ENCODE measurements around the gene CHRM4.

DNA sequence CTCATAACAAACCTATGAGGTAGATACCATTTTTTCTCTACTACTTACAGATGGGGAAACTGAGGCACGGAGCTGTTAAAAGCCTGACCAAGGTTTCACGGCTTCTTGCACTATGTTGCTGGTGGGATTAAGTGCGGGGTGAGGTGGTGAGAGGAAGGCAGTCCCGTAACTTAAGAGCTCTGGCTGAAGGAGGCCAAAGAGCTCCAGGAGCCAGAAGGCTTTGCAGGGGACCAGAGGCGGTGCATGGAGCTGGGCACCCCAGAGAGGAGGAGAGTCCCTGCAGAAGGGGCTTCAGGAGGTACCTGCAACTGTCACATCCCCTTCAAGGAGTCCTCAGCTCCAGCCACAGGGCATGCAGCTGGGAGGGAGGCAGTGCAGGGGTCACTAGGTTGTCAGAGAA, 4.1 kb downstream of the CHRM4 start:
- TF ChIP-seq POLR2AphosphoS5 (IDR thresholded peaks at IDR 0.05; ENCODE audit: low read depth), result no peak
- TF ChIP-seq, protein P1, sequence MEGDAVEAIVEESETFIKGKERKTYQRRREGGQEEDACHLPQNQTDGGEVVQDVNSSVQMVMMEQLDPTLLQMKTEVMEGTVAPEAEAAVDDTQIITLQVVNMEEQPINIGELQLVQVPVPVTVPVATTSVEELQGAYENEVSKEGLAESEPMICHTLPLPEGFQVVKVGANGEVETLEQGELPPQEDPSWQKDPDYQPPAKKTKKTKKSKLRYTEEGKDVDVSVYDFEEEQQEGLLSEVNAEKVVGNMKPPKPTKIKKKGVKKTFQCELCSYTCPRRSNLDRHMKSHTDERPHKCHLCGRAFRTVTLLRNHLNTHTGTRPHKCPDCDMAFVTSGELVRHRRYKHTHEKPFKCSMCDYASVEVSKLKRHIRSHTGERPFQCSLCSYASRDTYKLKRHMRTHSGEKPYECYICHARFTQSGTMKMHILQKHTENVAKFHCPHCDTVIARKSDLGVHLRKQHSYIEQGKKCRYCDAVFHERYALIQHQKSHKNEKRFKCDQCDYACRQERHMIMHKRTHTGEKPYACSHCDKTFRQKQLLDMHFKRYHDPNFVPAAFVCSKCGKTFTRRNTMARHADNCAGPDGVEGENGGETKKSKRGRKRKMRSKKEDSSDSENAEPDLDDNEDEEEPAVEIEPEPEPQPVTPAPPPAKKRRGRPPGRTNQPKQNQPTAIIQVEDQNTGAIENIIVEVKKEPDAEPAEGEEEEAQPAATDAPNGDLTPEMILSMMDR (IDR thresholded peaks at IDR 0.05; ENCODE audit: insufficient read depth, low read length), result no peak
- TF ChIP-seq, protein P2, sequence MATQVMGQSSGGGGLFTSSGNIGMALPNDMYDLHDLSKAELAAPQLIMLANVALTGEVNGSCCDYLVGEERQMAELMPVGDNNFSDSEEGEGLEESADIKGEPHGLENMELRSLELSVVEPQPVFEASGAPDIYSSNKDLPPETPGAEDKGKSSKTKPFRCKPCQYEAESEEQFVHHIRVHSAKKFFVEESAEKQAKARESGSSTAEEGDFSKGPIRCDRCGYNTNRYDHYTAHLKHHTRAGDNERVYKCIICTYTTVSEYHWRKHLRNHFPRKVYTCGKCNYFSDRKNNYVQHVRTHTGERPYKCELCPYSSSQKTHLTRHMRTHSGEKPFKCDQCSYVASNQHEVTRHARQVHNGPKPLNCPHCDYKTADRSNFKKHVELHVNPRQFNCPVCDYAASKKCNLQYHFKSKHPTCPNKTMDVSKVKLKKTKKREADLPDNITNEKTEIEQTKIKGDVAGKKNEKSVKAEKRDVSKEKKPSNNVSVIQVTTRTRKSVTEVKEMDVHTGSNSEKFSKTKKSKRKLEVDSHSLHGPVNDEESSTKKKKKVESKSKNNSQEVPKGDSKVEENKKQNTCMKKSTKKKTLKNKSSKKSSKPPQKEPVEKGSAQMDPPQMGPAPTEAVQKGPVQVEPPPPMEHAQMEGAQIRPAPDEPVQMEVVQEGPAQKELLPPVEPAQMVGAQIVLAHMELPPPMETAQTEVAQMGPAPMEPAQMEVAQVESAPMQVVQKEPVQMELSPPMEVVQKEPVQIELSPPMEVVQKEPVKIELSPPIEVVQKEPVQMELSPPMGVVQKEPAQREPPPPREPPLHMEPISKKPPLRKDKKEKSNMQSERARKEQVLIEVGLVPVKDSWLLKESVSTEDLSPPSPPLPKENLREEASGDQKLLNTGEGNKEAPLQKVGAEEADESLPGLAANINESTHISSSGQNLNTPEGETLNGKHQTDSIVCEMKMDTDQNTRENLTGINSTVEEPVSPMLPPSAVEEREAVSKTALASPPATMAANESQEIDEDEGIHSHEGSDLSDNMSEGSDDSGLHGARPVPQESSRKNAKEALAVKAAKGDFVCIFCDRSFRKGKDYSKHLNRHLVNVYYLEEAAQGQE (IDR thresholded peaks at IDR 0.05; ENCODE audit: insufficient replicate concordance, low read depth), result no peak
